MM.1S (cell line): ENCODE measurements around the gene OR6X1.

ENCODE experiments used
- DNase-seq: peaks from one replicate; pipeline ENCODE4 v3.0.0-alpha.2; 2015
- H2AFZ ChIP-seq: fragments of 300-600 bp; sonication (generic); 2 replicates; pipeline ENCODE4 v1.6.0; 2016; ENCODE audit warnings: antibody characterized with exemption, low read length
- H3F3A ChIP-seq: fragments of 300-600 bp; sonication (generic); 2 replicates; pipeline ENCODE4 v1.6.1; 2016; ENCODE audit warnings: mild to moderate bottlenecking, antibody characterized with exemption, low read length, moderate library complexity, mixed read lengths; ENCODE audit not compliant: insufficient read depth
- H3K27ac ChIP-seq: fragments of 300-600 bp; sonication (generic); 2 replicates; pipeline ENCODE4 v1.5.1; 2016; ENCODE audit warnings: mild to moderate bottlenecking, low read length
- H3K27me3 ChIP-seq: fragments of 300-600 bp; sonication (generic); replicated peaks from 2 replicates; pipeline ENCODE4 v1.6.0; 2016; ENCODE audit warnings: low read length; ENCODE audit not compliant: insufficient read depth
- H3K36me3 ChIP-seq: fragments of 300-600 bp; sonication (generic); replicated peaks from 2 replicates; pipeline ENCODE4 v1.6.1; 2016; ENCODE audit warnings: mild to moderate bottlenecking, low read length, mixed read lengths; ENCODE audit not compliant: insufficient read depth
- H3K4me1 ChIP-seq: fragments of 300-600 bp; sonication (generic); 2 replicates; pipeline ENCODE4 v1.6.1; 2016; ENCODE audit warnings: low read length, mixed read lengths
- H3K4me2 ChIP-seq: fragments of 300-600 bp; sonication (generic); 2 replicates; pipeline ENCODE4 v1.6.0; 2016; ENCODE audit warnings: low read depth, low read length
- H3K4me3 ChIP-seq: fragments of 300-600 bp; sonication (generic); 2 replicates; pipeline ENCODE4 v1.5.1; 2016; ENCODE audit warnings: low read length, mixed read lengths
- H3K79me2 ChIP-seq: fragments of 300-600 bp; sonication (generic); 2 replicates; pipeline ENCODE4 v1.6.1; 2016; ENCODE audit warnings: mixed run types, low read length, mixed read lengths
- H3K9ac ChIP-seq: fragments of 300-600 bp; sonication (generic); 2 replicates; pipeline ENCODE4 v1.6.1; 2016; ENCODE audit warnings: low read length, mixed read lengths
- H3K9me2 ChIP-seq: fragments of 300-600 bp; sonication (generic); replicated peaks from 2 replicates; pipeline ENCODE4 v1.6.1; 2016; ENCODE audit warnings: mild to moderate bottlenecking, low read length, mixed read lengths; ENCODE audit not compliant: insufficient read depth
- H3K9me3 ChIP-seq: fragments of 300-600 bp; sonication (generic); replicated peaks from 2 replicates; pipeline ENCODE4 v1.6.1; 2016; ENCODE audit warnings: mild to moderate bottlenecking, low read length, mixed read lengths; ENCODE audit not compliant: insufficient read depth
- H4K20me1 ChIP-seq: fragments of 300-600 bp; sonication (generic); 2 replicates; pipeline ENCODE4 v1.6.1; 2016; ENCODE audit warnings: mild to moderate bottlenecking, low read length, moderate library complexity, mixed read lengths; ENCODE audit not compliant: insufficient read depth
- EZH2 ChIP-seq: fragments of 300-600 bp; sonication (generic); optimal IDR thresholded peaks from 2 replicates; pipeline ENCODE3; 2017; ENCODE audit warnings: low read depth, mild to moderate bottlenecking, antibody characterized with exemption, low read length, mixed read lengths
- EZH2phosphoT487 ChIP-seq: fragments of 300-600 bp; sonication (generic); IDR thresholded peaks from 2 replicates; pipeline ENCODE4 v1.6.1; 2018; ENCODE audit warnings: antibody characterized with exemption, low read length
- TF ChIP-seq, protein P1 (sequence below): fragments of 300-600 bp; sonication (generic); IDR thresholded peaks from 2 replicates; pipeline ENCODE4 v1.5.1; 2016; ENCODE audit warnings: antibody characterized with exemption, low read length, mixed read lengths

The OR6X1 gene

GRCh38 chr11:123770712-123771111 lies 16.4 kb upstream of the OR6X1 start:
- H3K9me2 ChIP-seq: no peaks in the 10 kb centered on the region
- H3K79me2 ChIP-seq: no peaks in the 10 kb centered on the region
- H3K4me3 ChIP-seq: no peak overlapping the region
- peaks cover 6% of the 10 kb centered on the region; the same call in 1 of the 2 replicates for H3F3A ChIP-seq
- no peaks in the 10 kb centered on the region for H3K4me1 ChIP-seq
- TF ChIP-seq EZH2phosphoT487: no peak
- TF ChIP-seq, protein P1, sequence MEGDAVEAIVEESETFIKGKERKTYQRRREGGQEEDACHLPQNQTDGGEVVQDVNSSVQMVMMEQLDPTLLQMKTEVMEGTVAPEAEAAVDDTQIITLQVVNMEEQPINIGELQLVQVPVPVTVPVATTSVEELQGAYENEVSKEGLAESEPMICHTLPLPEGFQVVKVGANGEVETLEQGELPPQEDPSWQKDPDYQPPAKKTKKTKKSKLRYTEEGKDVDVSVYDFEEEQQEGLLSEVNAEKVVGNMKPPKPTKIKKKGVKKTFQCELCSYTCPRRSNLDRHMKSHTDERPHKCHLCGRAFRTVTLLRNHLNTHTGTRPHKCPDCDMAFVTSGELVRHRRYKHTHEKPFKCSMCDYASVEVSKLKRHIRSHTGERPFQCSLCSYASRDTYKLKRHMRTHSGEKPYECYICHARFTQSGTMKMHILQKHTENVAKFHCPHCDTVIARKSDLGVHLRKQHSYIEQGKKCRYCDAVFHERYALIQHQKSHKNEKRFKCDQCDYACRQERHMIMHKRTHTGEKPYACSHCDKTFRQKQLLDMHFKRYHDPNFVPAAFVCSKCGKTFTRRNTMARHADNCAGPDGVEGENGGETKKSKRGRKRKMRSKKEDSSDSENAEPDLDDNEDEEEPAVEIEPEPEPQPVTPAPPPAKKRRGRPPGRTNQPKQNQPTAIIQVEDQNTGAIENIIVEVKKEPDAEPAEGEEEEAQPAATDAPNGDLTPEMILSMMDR: no peak
- TF ChIP-seq EZH2: no peak
- H2AFZ ChIP-seq: no peak overlapping the region
- H3K9ac ChIP-seq: no peak overlapping the region
- H3K27ac ChIP-seq: no peak overlapping the region
- DNase-seq: no peak
- no peaks in the 10 kb centered on the region for H3K36me3 ChIP-seq
- H3K4me2 ChIP-seq: no peak overlapping the region
- H3K27me3 ChIP-seq: no peaks in the 10 kb centered on the region
- H3K9me3 ChIP-seq: no peaks in the 10 kb centered on the region
- no peaks in the 10 kb centered on the region for H4K20me1 ChIP-seq

- TF ChIP-seq EZH2: no peak
- TF ChIP-seq, protein P1: no peak
- TF ChIP-seq EZH2phosphoT487: no peak
- no peaks in the 10 kb centered on the region for H3K79me2 ChIP-seq
- H3K4me2 ChIP-seq: no peak overlapping the region
- H3K9ac ChIP-seq: no peak overlapping the region
- DNase-seq: no peak
- no peaks in the 10 kb centered on the region for H3K36me3 ChIP-seq
- no peak overlapping the region for H3K27ac ChIP-seq
- H3K27me3 ChIP-seq: no peaks in the 10 kb centered on the region
- no peaks in the 10 kb centered on the region for H4K20me1 ChIP-seq
- no peak overlapping the region for H2AFZ ChIP-seq
- no peaks in the 10 kb centered on the region for H3F3A ChIP-seq
- no peaks in the 10 kb centered on the region for H3K4me1 ChIP-seq
- H3K9me2 ChIP-seq: no peaks in the 10 kb centered on the region
- no peak overlapping the region for H3K4me3 ChIP-seq
- no peaks in the 10 kb centered on the region for H3K9me3 ChIP-seq
Observed at GRCh38 chr11:123765601-123766000, 11.3 kb upstream of the OR6X1 start.

- no peak overlapping the region for H3K27ac ChIP-seq
- no peaks in the 10 kb centered on the region for H3K27me3 ChIP-seq
- no peaks in the 10 kb centered on the region for H3K9me2 ChIP-seq
- no peak for DNase-seq
- no peaks in the 10 kb centered on the region for H3F3A ChIP-seq
- H3K4me2 ChIP-seq: no peak overlapping the region
- no peak overlapping the region for H3K9ac ChIP-seq
- H2AFZ ChIP-seq: no peak overlapping the region
- H4K20me1 ChIP-seq: no peaks in the 10 kb centered on the region
- H3K4me1 ChIP-seq: no peaks in the 10 kb centered on the region
- no peaks in the 10 kb centered on the region for H3K79me2 ChIP-seq
- H3K4me3 ChIP-seq: no peak overlapping the region
- no peaks in the 10 kb centered on the region for H3K36me3 ChIP-seq
- H3K9me3 ChIP-seq: no peaks in the 10 kb centered on the region
- TF ChIP-seq EZH2phosphoT487 (no peak), EZH2 (no peak)
- TF ChIP-seq, protein P1: no peak
Observed at GRCh38 chr11:123762422-123762821, 8.1 kb upstream of the OR6X1 start.
